Activated CD4-positive, alpha-beta memory T cell treated with anti-CD3 and anti-CD28 coated beads, Interleukin-2, amount 10 ng/mL, durations not matched to agents 7 days and 5 days (primary cell): ENCODE results near the gene ITSN2. TPM values are rescaled to one million over a fixed set of nuclear protein-coding genes. Genes with fewer than 3 reads are reported as not detected.
"Not testable (repeated sequence)": the region's sequence is repeated elsewhere in the genome, so short reads cannot be mapped to it uniquely, and the experiment has no call there.

Experiments used
- CTCF ChIA-PET: fragments of 350-600 bp; sonication (Branson Sonifier 250); formaldehyde crosslinking; loops from one replicate; lab custom pipeline; 2021; ENCODE audit warnings: antibody characterized with exemption, inconsistent platforms; lab: Charles Lee
- POLR2A ChIA-PET: fragments of 350-600 bp; sonication (Branson Sonifier 250); formaldehyde crosslinking; loops from one replicate; lab custom pipeline; 2021; ENCODE audit warnings: antibody characterized with exemption; lab: Charles Lee
- DNase-seq: peaks from one replicate; pipeline ENCODE4 v3.0.0-alpha.2; 2020
- H3K27ac Mint-ChIP-seq: one replicate; pipeline ENCODE4 v1.8.0; 2021; ENCODE audit warnings: mild to moderate bottlenecking, mixed read lengths
- H3K27me3 Mint-ChIP-seq: one replicate; pipeline ENCODE4 v1.8.0; 2021; ENCODE audit warnings: mixed read lengths
- H3K36me3 Mint-ChIP-seq: one replicate; pipeline ENCODE4 v1.8.0; 2021; ENCODE audit warnings: low read depth, mixed read lengths
- H3K4me1 Mint-ChIP-seq: one replicate; pipeline ENCODE4 v1.8.0; 2021; ENCODE audit warnings: mixed read lengths
- H3K4me3 Mint-ChIP-seq: one replicate; pipeline ENCODE4 v1.8.0; 2021; ENCODE audit warnings: mild to moderate bottlenecking, mixed read lengths
- H3K9me3 Mint-ChIP-seq: one replicate; pipeline ENCODE4 v1.8.0; 2021; ENCODE audit warnings: mixed read lengths
- total RNA-seq, 2 experiments: library from RNA; stranded (reverse); gene quantifications; one replicate each; pipeline ENCODE4 v1.2.3, GENCODE V29; 2021

ITSN2 gene
- total RNA-seq, 2 experiments from 2014 or later = 75.6 to 75.7 TPM

DNA sequence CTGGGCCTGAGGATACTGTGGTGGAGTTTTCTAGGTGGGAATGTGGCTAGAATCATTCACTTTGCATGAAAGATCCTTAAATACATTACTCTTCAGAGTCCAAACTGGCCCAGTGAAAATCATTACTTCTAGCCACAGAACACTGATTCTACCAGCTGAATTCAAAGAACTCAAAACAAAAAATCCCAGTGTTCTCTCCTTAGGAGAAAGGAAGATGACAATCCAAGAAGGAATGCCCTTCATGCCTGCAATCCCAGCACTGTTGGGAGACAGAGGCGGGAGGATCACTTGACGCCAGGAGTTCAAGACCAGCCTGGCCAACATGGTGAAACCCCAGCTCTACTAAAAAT lies 150.3 kb downstream of the ITSN2 start:
- Mint-ChIP-seq H3K4me3 (no peak overlapping the region), H3K27me3 (no peaks in the 10 kb centered on the region), H3K9me3 (no peaks in the 10 kb centered on the region), H3K4me1 (peaks cover 4% of the 10 kb centered on the region), H3K27ac (no peak overlapping the region), H3K36me3 (peaks cover 38% of the 10 kb centered on the region)
- DNase-seq = no peak
- POLR2A ChIA-PET = no interaction called here
- CTCF ChIA-PET = no interaction called here

DNA sequence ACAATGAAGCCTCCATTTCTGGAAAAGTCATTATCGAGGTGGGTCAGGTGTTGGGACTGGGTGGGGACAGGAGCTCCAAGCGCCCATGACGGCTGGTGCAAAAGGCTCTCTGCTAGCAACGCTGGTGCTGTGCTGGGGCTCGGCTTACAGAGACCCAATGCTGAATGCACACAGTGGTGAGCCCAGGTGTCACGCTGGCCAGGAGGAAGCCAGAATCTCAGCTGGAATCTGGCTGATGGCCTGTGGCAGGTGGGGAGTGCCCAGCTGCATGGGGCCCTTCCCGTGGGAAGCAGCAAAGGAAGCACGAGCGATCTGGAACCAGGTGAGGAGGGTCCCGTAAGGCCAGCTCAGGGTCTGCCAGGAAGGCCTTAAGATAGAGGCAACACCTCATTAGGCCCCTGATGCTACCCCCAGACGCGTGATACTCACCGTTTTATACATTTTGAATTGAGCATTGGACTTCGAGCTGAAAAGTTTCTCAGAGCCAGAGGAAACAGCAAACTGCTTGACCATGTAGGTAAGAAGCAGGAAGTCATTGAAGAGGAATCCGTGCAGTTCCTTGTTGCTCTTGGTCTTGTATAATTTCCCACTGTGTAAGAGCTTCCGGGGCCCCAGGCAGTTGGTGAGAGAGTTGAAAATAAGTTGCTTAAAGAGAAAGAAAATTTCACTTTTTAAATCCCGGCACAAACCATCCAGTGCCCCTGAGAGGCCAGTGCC lies 150.8 kb downstream of the ITSN2 start:
- CTCF ChIA-PET = no interaction called here
- POLR2A ChIA-PET = no interaction called here
- H3K4me3 Mint-ChIP-seq = no peak overlapping the region
- DNase-seq = no peak
- peaks cover 38% of the 10 kb centered on the region for H3K36me3 Mint-ChIP-seq
- H3K4me1 Mint-ChIP-seq = no peaks in the 10 kb centered on the region
- H3K27ac Mint-ChIP-seq = no peak overlapping the region
- no peaks in the 10 kb centered on the region for H3K27me3 Mint-ChIP-seq
- H3K9me3 Mint-ChIP-seq = no peaks in the 10 kb centered on the region

DNA sequence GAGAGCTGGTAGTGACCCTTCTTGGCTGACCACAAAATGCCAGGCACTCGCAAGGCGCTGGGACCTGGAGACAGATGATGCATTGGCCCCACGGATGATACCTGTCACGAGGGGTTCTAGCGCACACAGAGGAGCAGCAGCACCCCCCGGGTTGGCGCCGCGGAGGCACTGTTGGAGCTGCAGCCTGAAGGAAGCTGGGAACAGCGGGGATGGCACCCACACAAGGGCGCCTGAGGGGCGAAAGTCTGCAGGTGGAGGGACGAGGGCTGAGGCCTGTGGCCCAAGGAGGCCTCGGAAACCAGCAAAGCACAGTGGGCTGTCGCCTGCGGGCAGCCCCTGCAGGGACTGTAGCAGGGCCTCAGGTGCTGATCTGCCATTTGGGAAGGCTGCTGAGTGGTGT lies 151.8 kb downstream of the ITSN2 start:
- Mint-ChIP-seq H3K27me3 (no peaks in the 10 kb centered on the region), H3K27ac (no peak overlapping the region), H3K36me3 (peaks cover 49% of the 10 kb centered on the region), H3K9me3 (no peaks in the 10 kb centered on the region), H3K4me3 (no peak overlapping the region), H3K4me1 (no peaks in the 10 kb centered on the region)
- ChIA-PET POLR2A (no interaction called here), CTCF (no interaction called here)
- no peak for DNase-seq

DNA sequence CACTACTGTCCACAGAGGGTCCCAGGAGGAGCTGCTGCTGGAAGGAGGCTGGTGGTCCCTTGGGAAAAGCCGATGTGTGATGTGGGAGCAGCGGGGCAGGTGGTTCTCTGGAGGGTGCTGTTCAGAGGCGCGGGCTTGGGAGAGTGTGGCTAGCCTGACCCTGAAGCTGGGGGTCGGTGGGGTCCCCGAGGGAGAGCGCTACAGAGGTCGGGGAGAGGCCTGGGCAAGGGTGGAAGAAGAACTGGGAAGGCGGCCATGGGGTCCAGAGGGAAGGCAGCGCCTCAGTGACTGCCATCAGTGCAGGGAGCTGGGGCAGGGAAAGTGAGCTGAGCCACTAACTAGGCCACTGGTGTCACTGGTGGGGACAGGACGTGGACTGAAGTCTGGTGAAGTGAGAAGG lies 153.0 kb downstream of the ITSN2 start:
- ChIA-PET POLR2A (no interaction called here), CTCF (no interaction called here)
- Mint-ChIP-seq H3K36me3 (peaks cover 55% of the 10 kb centered on the region), H3K27ac (no peak overlapping the region), H3K9me3 (no peaks in the 10 kb centered on the region), H3K27me3 (no peaks in the 10 kb centered on the region), H3K4me1 (no peaks in the 10 kb centered on the region), H3K4me3 (no peak overlapping the region)
- no peak for DNase-seq

DNA sequence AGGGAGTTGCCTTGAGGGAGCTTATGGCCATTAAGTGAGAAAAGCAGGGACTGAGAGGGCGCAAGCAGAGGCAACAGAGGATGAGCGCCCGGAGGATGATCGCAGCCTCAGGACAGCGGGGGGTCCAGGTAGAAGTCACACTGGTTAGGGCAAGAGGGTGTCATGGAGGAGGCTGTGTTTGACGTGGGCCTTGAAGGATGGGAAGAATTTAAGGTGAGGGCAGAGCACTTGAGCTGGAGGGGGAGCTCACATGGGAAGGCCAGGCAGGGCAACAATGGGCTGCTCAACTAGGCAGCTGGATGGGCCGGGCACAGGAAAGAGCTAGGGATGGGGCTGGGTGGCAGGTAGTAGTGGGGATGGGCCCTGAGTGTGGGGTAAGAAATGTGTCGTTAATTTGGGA lies 153.6 kb downstream of the ITSN2 start:
- Mint-ChIP-seq H3K27ac (no peak overlapping the region), H3K27me3 (no peaks in the 10 kb centered on the region), H3K4me1 (no peaks in the 10 kb centered on the region), H3K36me3 (peaks cover 52% of the 10 kb centered on the region), H3K9me3 (no peaks in the 10 kb centered on the region), H3K4me3 (no peak overlapping the region)
- CTCF ChIA-PET = no interaction called here
- POLR2A ChIA-PET = interaction anchor here (0.6 to 1.2 kb wide), 3 partner anchors 8 to 179 kb away, joined by 3 to 5 read pairs (median 3); no protein-coding TSS in a partner anchor
- no peak for DNase-seq

DNA sequence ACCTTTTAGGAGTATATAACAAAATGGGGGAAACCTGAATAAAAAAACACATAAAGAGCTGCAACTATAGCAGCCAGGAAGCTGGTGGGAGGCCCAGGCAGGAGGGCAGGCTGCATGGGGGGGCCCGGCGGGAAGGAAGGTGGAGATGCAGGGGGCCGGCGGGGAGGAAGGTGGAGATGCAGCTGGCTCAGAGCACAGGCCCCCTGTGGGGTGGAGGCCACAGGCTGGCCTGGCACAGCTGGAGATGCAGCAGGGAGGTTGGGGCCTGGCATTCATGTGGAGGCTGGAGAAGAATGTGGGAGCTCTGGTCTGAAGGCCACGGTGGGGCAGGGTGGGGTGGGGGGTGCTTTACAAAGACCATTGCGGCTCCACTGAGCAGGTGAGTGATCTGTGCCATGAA lies 154.1 kb downstream of the ITSN2 start:
- Mint-ChIP-seq H3K27ac (no peak overlapping the region), H3K27me3 (no peaks in the 10 kb centered on the region), H3K36me3 (peaks cover 55% of the 10 kb centered on the region), H3K9me3 (no peaks in the 10 kb centered on the region), H3K4me3 (no peak overlapping the region), H3K4me1 (no peaks in the 10 kb centered on the region)
- no peak for DNase-seq
- ChIA-PET CTCF (no interaction called here), POLR2A (interaction anchor here (0.6 to 1.2 kb wide), 3 partner anchors 8 to 179 kb away, joined by 3 to 5 read pairs (median 3); no protein-coding TSS in a partner anchor)

DNA sequence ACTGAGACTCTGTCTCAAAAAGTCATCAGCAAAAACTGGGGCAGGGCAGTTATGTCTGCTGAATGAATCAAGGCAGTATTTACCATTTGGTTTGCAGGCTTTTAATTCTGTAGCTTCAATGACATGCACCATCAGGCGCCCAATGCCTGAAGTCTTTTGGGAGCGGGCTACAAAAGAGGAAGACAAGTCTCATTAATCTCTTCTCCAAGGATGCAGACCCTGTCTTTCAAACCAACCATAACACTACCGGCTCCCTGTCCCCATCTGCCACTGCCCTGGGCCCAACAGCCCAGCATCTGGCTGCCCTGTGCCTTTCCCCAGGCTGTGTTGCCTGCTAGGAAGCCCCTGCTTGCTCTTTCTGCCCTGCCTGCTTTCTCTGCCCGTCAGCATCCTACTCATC lies 155.2 kb downstream of the ITSN2 start:
- ChIA-PET CTCF (no interaction called here), POLR2A (no interaction called here)
- no peak for DNase-seq
- no peaks in the 10 kb centered on the region for H3K9me3 Mint-ChIP-seq
- no peak overlapping the region for H3K27ac Mint-ChIP-seq
- H3K4me3 Mint-ChIP-seq = no peak overlapping the region
- peaks cover 54% of the 10 kb centered on the region for H3K36me3 Mint-ChIP-seq
- no peaks in the 10 kb centered on the region for H3K27me3 Mint-ChIP-seq
- H3K4me1 Mint-ChIP-seq = no peaks in the 10 kb centered on the region

DNA sequence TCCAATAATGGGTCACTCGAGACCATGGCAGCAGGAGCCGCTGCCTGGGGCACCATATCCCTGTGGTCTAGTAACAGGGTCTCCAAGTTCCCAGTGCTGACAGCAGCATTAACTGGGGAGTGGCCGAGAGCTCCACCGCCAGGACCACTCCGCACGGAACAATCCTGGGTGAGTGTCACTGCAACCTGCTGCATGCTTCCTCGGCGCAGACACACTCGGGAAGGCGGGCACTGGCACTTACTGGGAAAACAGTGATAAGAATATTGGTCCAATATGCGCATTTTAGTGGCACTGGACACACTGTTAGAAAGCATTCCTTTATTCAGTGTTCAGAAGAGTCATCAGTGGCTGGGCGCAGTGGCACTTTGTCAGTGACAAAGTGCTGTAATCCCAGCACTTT lies 155.8 kb downstream of the ITSN2 start:
- POLR2A ChIA-PET = no interaction called here
- CTCF ChIA-PET = no interaction called here
- peaks cover 53% of the 10 kb centered on the region for H3K36me3 Mint-ChIP-seq

DNA sequence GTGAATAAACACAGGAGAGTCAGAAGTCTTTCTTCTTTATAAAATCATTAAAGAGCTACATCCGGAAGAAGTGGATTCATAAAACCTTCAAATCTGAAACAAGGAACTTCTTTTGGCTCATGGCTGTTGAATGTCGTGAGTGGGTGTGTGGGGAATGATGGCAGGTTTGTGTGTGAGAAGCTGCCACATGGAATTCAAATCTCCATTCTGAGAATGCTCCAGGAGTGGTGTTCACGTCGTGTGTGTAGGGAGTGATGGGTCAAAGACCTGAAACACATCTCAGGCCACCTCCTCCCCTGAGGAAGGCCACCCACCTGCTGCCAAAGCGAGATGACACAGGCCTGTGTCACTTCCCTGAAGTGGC lies 156.6 kb downstream of the ITSN2 start:
- Mint-ChIP-seq H3K4me1 (no peaks in the 10 kb centered on the region), H3K27ac (no peak overlapping the region), H3K9me3 (no peaks in the 10 kb centered on the region), H3K4me3 (no peak overlapping the region), H3K36me3 (peaks cover 46% of the 10 kb centered on the region), H3K27me3 (no peaks in the 10 kb centered on the region)
- ChIA-PET CTCF (no interaction called here), POLR2A (no interaction called here)
- DNase-seq = no peak

More for the DNA sequence above, 155.8 kb downstream of the ITSN2 start:
- H3K4me1 Mint-ChIP-seq = no peaks in the 10 kb centered on the region
- H3K27me3 Mint-ChIP-seq = no peaks in the 10 kb centered on the region
- no peaks in the 10 kb centered on the region for H3K9me3 Mint-ChIP-seq
- H3K4me3 Mint-ChIP-seq = no peak overlapping the region
- no peak overlapping the region for H3K27ac Mint-ChIP-seq
- DNase-seq = no peak

DNA sequence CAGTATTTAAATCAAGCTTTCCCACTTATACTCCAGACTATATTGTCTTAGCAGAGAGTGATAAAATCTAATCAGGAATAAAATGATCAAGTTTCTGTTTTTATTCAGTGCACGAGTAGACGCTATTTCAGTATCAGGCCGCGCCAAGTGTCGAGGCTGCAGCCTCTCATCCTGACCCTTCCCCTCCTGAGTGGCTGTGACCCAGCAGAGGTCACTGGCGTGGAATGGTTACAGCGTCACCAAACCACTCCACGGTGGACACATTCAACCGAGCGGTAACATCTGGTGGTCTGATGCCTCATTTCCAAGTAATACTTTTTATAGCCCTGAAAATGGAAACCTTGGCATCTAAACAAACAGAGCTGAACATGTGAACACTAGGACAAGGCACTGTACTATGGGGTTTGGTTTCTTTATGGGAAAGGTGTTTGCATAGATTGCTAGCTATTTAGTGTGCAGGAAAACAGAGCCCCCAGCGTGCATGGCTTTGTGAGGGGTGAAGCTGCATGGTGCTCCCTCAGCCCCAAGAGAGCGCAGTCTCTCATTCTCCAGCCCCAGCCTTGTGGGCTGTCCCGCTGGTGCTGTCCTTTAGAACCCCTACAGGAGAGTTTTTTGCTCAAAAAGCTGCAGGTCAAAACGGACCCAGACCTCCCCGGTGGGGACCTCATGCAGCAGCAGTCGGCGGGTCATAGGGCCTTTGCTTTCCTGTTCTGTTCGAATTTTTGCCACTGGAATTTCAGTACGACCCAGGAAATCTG lies 157.1 kb downstream of the ITSN2 start:
- H3K4me3 Mint-ChIP-seq = no peak overlapping the region
- POLR2A ChIA-PET = no interaction called here
- CTCF ChIA-PET = interaction anchor here (0.7 kb wide), 1 partner anchor 247 kb away, joined by 4 read pairs; no protein-coding TSS in a partner anchor
- H3K4me1 Mint-ChIP-seq = no peaks in the 10 kb centered on the region
- no peak overlapping the region for H3K27ac Mint-ChIP-seq
- H3K36me3 Mint-ChIP-seq = peaks cover 40% of the 10 kb centered on the region
- H3K9me3 Mint-ChIP-seq = no peaks in the 10 kb centered on the region
- no peaks in the 10 kb centered on the region for H3K27me3 Mint-ChIP-seq
- no peak for DNase-seq

DNA sequence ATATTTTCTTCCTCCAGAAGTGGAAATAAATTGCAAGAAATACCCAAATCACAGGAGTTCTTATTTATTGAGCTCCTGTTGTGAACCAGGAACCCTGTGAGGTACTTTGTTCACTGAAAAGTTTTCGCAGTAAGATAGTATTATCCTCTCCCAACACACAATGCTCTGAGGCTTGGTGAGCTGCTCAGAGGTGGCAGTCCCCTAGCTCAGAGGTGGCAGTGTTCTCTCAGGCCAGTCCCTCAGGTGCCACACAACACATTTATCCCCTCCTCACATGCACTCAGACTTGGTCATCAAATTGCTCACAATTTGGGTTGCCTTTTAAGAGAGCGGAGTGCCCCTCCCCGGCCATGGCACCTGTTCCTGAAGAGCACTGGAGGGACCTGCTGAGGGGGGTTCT lies 159.5 kb downstream of the ITSN2 start:
- ChIA-PET CTCF (no interaction called here), POLR2A (no interaction called here)
- Mint-ChIP-seq H3K27ac (no peak overlapping the region), H3K27me3 (no peaks in the 10 kb centered on the region), H3K36me3 (peaks cover 39% of the 10 kb centered on the region), H3K4me3 (no peak overlapping the region), H3K4me1 (no peaks in the 10 kb centered on the region), H3K9me3 (no peaks in the 10 kb centered on the region)
- no peak for DNase-seq

DNA sequence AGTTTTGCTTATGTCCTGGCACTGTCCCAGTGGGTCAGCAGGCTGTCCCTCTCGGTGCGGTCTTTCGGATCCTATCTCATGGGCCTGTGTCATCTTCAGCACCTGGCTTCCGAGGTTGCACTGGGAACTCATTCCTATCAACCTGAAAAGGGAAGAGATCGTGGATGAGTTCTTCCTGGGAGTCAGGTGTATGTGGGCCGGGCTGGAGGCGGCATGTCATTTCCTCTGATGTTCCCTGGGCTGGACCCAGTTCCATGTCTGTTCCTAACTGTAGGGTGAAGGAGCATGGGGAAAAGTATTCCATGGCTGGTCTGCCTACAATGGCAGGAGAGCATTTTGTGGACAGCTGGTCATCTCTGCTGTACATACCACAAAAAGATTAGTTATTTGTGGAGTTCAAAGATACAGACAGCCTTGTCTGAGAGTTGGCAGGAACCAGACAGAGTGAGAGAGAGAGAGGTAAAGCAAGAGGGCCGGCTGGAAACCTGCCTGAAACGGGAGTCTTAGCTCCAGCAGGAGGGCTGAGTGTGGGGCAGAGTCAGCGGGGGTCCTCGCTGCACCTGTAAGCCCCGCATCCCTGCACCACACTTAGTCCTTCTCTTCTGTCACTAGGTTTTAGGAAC lies 160.3 kb downstream of the ITSN2 start:
- Mint-ChIP-seq H3K27me3 (no peaks in the 10 kb centered on the region), H3K4me3 (no peak overlapping the region), H3K27ac (no peak overlapping the region), H3K9me3 (no peaks in the 10 kb centered on the region), H3K36me3 (peaks cover 36% of the 10 kb centered on the region), H3K4me1 (no peaks in the 10 kb centered on the region)
- ChIA-PET POLR2A (no interaction called here), CTCF (no interaction called here)
- no peak for DNase-seq

DNA sequence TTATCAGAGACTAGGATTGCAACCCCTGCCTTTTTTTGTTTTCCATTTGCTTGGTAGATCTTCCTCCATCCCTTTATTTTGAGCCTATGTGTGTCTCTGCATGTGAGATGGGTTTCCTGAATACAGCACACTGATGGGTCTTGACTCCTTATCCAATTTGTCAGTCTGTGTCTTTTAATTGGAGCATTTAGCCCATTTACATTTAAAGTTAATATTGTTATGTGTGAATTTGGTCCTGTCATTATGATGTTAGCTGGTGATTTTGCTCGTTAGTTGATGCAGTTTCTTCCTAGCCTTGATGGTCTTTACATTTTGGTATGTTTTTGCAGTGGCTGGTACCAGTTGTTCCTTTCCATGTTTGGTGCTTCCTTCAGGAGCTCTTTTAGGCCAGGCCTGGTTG lies 163.1 kb downstream of the ITSN2 start:
- H3K27me3 Mint-ChIP-seq, H3K4me3 Mint-ChIP-seq, POLR2A ChIA-PET, H3K9me3 Mint-ChIP-seq, DNase-seq, H3K27ac Mint-ChIP-seq, H3K4me1 Mint-ChIP-seq, CTCF ChIA-PET: not testable (repeated sequence)
- H3K36me3 Mint-ChIP-seq = peaks cover 17% of the 10 kb centered on the region
